Cardiac septum (tissue), 1 donor: ENCODE results near the gene TMEM116. TPM values are rescaled to one million over a fixed set of nuclear protein-coding genes. Genes with fewer than 3 reads are reported as not detected.
"Not testable (repeated sequence)": the region's sequence is repeated elsewhere in the genome, so short reads cannot be mapped to it uniquely, and the experiment has no call there.

Experiments
- DNase-seq: peaks from one replicate; pipeline ENCODE4 v3.0.0-alpha.2; 2020; ENCODE audit warnings: low spot score
- intact Hi-C: fragments of 100-400 bp; cut with DNase I; formaldehyde crosslinking; loops from one replicate; pipeline ENCODE4 v1.14.0; 2022
- total RNA-seq: library from RNA; stranded (reverse); fragmentation: NEBNext Ultra II Directional; extraction: Animal tissue kit (Norgen Biotek cat#: 25700); gene quantifications from one replicate; pipeline ENCODE4 v1.2.1, GENCODE V29; 2021
- donor health status: DM: no; HTN: no; CAD: no.

TMEM116 gene
- total RNA-seq, 1 donor from 2014 or later = 32.2 TPM

DNA sequence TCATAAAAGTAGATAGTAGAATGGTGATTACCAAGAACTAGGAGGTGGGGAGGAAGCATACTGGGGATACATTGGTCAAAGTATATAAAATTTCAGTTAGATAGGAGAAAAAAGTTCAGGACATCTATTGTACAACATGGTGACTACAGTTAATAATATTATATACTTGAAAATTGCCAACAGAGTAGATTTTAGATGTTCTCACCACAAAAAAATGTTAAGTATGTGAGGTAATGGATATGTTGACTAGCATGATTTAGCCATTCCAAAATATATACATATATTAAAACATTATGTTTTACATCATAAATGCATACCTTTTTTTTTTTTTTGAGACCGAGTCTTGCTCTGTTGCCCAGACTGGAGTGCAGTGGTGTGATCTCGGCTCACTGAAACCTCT is 31.0 kb downstream of the TMEM116 start:
- intact Hi-C loops = no loop called here
- no peak for DNase-seq

DNA sequence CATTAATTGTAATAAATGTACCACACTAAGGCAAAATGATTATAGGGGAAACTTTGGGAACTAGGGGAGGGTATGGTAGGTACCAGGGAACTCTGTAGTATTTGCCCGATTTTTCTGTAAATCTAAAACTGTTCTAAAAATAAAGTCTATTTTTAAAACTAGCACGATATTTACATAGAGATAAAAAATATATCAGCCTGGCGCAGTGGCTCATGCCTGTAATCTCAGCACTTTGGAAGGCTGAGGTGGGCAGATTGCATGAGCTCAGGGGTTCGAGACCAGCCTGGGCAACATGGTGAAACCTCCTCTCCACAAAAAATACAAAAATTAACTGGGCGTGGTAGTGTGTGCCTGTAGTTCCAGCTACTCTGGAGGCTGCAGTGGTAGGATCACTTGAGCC is 32.4 kb downstream of the TMEM116 start:
- intact Hi-C loops = no loop called here
- DNase-seq = no peak

DNA sequence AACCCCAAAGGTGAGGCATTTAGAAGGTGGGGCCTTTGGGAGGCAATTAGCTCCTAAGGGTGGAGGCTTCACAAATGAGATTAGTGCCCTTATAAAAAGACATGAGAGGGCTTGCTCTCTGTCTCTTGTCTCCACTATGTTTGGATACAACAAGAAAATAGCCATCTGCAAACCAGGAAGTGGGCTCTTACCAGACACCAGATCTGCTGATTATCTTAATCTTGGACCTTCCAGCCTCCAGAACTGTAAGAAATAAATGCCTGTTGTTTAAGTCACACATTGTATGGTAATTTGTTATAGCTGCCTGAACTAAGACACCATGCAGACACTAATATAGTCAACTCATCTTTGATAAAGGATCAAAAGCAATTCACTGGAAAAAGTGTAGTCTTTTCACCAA is 34.4 kb downstream of the TMEM116 start:
- no peak for DNase-seq
- intact Hi-C loops = no loop called here

DNA sequence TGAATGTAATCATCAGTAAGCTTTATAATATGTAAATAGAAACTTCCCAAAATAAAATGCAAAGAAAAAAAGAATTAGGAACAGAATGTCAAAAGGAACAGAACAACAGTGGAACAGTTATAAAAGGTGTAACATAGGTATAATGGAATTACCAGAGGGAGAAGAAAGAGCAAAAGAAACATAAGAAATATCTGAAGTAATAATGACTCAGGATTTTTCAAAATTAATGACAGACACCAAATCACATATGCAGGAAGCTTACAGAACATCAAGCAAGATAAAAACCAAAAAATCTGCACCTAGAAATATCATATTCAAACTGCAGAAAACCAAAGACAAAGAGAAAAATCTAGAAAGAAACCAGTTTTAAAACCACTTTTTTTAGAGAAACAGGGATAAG is 36.1 kb downstream of the TMEM116 start:
- intact Hi-C loops = no loop called here
- no peak for DNase-seq

DNA sequence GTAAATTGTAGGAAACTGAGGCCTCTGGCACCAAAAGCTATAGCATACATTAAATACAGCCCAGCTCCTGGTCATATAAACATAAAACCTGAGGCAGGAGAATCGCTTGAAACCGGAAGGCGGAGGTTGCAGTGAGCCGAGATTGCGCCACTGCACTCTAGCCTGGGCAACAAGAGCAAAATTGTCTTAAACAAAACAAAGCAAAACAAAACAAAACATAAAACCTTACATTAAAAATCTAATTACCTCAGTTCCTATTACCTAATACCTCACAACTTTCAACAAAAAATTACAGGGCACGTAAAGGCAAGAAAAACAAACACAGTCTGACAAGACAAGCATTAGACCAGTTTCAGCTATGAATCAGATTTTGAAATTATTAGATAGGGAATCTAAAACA is 36.7 kb downstream of the TMEM116 start:
- DNase-seq = no peak
- intact Hi-C loops = no loop called here

DNA sequence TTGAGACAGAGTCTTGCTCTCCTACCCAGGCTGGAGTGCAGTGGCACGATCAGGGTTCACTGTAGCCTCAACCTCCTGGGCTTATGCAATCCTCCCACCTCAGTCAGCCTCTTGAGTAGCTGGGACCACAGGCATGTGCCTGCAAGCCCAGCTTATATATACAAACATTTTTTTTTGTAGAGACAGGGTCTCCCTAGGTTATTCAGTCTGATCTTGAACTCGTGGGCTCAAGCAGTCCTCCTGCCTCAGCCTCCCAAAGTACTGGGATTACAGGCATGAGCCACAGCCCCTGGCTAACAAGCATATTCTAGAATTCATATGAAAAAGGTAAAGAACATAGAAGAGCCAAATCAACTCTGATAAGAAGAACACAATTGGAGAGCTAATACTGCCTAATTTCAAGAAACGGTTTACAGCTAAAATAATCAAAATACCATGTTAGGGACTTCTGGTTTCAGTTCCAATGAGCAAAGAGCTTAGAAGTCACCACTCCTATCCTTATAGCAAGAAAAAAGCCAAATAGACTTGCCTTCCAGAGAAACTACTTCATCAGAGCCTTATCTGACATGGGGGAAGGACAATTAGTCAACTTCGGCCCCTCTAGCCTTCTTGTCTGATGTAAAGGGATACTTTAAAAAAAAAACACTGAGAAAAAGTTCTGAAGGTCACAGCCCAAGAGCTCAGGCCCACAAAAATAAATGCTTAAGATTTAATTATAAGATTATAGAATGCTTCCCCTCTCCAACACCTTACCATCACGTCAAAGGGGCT is 37.6 kb downstream of the TMEM116 start:
- intact Hi-C loops = no loop called here
- no peak for DNase-seq

DNA sequence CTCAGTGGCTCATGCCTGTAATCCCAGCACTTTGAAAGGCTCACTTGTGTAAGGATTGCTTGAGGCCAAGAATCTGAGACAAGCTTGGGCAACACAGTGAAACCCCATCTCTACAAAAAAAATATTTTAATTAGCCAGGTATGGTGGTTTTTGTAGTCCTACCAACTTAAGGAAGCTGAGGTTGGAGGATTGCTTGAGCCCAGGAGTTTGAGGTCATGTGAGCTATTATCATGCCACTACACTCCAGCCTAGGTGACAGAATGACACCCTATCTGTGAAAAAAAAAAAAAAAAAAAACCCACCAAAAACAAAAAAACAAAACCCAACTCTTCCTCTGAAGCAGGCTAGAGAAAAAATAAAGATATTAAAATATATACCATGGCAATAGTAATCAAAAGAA is 41.2 kb downstream of the TMEM116 start:
- intact Hi-C loops = no loop called here
- DNase-seq = no peak

DNA sequence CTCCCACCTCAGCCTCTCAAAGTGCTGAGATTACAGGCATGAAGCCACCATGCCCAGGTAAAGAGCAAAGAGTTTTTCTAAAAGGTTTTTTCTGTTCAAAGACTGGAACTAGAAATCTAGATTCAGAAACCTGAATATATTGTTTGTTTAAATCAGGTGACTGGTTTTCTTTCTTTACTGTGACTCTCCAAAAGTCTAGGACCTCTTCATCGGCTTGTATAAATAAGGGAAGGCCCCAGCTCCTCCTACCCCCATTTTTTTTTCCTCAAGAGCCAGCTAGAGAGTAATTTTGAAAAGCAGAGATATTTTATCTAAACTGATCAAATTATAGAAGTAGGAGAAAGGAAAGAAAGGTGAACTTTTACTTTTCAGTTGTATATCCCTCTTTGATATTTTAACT is 48.0 kb downstream of the TMEM116 start:
- intact Hi-C loops = no loop called here
- no peak for DNase-seq

DNA sequence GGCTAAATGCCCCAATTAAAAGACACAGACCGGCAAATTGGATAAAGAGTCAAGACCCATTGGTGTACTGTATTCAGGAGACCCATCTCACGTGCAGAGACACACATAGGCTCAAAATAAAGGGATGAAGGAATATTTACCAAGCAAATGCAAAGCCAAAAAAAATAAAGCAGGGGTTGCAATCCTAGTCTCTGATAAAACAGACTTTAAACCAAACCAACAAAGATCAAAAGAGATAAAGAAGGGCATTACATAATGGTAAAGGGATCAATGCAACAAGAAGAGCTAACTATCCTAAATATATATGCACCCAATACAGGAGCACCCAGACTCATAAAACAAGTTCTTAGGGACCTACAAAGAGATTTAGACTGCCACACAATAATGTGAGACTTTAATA is 53.4 kb downstream of the TMEM116 start:
- DNase-seq, intact Hi-C loops: not testable (repeated sequence)

DNA sequence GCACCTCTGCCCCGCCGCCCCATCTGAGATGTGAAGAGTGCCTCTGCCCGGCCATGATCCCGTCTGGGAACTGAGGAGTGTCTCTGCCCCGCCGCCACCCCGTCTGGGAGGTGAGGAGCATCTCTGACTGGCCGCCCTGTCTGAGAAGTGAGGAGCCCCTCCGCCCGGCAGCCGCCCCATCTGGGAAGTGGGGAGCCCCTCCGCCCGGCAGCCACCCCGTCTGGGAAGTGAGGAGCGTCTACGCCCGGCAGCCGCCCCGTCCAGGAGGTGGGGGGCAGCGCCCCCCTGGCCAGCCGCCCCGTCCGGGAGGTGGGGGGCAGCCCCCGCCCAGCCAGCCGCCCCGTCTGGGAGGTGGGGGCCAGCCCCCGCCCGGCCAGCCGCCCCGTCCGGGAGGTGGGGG is 55.7 kb downstream of the TMEM116 start:
- DNase-seq, intact Hi-C loops: not testable (repeated sequence)

DNA sequence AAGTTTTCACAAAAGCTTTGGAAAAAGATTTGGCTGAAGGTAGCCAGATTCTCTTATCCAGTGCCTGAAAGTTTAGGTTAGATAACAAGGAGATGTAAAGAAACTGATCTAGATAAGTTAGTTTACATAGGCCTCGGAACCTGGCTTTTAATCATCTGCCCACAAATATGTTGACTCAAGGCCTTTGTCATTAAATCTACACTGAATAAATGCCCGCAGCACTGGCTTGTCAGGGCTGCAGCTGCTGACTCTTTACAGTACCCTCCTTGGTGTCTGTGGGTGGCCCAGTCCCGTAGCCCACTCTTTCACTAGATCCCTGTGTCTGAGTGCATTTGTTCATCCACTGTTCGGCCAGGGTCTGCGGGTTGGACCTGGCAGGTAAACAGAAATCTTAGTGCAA is 58.0 kb downstream of the TMEM116 start:
- intact Hi-C loops = no loop called here
- no peak for DNase-seq

DNA sequence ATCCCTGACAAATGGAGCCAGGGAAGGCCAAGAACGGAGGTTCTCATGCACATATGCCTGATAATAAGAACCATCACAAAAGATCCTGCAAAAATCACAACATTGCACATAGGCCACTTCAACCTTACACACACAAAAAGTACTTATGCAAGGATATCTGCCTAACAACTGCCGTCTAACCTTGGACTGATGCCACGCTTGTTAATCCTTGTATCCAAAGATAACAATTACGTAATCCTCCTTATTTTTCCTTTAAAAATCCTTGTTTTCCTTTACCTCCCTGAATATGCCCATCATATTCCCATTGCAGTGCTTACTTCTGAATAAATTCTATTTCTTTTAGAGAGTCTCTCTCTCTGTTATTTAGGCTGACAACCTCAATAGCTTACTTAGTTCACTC is 59.5 kb downstream of the TMEM116 start:
- intact Hi-C loops = no loop called here
- DNase-seq = no peak

DNA sequence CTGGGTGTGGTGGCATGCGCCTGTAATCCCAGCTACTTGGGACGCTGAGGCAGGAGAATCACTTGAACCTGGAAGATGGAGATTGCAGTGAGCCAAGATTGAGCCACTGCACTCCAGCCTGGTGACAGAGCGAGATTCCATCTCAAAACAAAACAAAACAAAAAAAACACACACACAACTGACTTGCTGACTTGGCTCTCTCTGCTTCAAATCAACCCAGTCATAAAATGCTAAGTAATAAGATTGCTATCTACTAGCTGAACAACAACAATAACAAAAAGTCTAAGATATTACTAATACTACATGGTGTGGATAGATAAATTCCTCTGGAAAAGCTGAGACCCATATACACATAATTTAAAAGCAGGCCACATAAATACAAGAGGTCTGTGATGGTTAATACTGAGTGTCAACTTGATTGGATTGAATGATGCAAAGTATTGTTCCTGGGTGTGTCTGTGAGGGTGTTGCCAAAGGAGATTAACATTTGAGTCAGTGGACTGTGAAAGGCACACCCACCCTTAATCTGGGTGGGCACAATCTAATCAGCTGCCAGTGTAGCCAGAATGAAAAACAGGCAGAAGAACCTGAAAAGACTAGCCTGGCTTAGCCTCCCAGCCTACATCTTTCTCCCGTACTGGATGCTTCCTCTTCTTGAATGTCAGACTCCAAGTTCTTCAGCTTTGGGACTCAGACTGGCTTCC is 60.7 kb downstream of the TMEM116 start:
- DNase-seq, intact Hi-C loops: not testable (repeated sequence)

DNA sequence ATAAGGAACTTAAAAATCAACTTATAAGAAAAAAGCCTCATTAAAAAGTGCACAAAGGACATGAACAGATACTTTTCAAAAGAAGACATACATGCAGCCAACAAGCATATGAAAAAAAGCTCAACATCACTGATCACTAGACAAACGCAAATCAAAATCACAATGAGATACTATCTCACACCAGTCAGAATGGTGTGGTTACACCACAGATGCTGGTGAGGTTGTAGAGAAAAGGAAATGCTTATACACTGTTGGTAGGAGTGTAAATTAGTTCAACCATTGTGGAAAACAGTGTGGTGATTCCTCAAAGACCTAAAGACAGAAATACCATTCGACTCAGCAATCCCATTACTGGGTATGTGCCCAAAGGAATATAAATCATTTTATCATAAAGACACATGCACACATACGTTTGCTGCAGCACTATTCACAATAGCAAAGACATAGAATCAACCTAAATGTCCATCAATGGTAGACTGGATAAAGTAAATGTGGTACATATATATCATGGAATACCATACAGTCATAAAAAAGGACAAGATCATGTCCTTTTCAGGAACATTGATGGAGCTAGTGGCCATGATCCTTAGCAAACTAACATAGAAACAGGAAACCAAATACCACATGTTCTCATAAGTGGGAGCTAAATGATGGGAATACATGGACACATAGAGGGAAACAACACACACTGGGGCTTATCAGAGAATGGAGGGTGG is 61.8 kb downstream of the TMEM116 start:
- intact Hi-C loops, DNase-seq: not testable (repeated sequence)

DNA sequence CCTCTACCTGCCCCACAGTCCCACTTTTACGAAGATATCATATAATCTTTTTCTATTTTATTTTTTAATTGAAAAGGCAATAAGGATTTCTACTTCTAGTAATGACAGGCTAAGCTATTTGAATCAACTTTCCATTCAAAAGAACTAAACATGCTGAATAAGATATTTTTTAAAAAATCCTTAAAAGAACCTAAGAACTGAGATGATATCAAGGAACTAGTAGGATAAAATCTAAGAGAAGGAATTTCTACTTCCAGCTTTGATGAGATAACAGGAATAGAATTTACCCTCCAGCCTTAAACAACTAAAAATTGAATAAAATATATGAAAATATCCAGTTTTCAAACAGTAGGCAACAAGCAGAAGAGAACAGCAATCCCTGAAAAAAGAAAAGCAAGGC is 69.0 kb downstream of the TMEM116 start:
- intact Hi-C loops = no loop called here
- no peak for DNase-seq

DNA sequence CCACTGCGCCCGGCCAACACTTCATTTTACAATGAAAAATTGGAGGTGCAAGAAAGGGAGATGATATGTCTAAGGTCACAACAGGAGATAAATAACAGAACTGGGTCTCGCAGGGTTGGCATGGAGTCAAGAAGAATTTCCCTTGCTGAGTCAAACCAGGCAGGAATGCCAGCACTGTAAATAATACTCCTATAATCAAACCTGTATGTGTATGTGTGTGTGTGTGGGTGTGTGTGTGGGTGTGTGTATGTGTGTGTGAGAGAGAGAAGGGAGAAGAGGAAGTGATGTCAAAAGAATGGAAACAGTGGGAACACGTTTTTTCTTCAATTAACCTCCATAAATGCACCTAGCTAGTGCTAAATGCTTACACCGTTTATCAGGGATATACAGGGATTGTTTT is 70.4 kb downstream of the TMEM116 start:
- intact Hi-C loops = no loop called here
- DNase-seq = no peak

DNA sequence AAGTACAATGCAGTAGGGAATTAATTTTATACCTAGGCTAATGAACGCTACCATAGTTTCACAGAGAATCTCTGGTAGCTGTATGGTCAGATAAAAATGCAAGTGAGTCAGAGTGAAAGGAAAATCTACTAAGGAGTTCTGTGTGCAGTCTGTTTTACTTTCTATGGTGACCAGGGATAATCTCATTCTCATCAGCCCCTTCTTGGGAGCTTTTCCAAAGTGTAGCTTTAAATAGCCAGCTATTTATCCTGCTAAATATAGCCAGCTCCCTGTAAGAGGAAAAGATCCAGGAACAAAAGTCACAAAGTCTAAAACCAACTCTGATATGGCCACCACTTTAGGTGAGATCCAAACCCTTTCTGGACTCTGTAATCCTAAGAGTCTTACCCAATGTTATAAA is 75.5 kb downstream of the TMEM116 start:
- intact Hi-C loops = no loop called here
- no peak for DNase-seq

DNA sequence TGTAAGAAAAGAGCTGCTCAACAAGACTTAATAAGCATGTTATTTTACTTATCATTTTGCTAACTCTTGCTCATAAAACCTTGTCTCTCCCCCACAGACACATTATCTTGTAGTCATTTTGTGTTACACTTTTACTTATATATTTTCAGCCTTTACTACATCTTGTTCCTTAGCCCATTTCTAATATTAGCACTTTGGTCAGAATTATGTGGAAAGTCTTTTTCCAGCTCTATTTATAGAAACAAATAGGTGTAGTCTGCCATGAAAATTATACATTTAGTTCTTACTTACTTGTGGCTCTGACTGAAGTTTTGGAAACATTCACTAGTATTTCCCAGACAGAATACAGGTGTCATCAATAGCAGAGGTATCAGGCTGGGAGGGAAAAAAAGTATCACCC is 76.1 kb downstream of the TMEM116 start:
- no peak for DNase-seq
- intact Hi-C loops = no loop called here

DNA sequence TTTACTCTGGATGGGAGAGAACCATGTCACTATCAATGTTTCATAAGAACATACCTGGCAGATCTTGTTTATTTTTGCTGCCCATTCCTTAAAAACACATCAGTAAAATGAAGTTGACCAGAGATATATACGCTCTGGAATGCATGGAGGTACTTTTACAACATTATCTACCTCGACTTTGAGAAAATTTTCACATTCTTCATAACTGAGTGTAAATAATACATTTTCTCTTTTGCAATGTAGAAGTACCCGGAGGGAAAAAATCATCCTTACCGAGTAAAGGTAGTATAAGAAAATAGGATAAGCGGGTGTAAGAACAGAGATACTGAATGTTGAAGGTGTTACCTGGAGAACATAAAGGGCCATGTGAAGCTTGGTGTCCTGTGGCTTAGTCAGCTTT is 80.7 kb downstream of the TMEM116 start:
- DNase-seq = no peak
- intact Hi-C loops = no loop called here

DNA sequence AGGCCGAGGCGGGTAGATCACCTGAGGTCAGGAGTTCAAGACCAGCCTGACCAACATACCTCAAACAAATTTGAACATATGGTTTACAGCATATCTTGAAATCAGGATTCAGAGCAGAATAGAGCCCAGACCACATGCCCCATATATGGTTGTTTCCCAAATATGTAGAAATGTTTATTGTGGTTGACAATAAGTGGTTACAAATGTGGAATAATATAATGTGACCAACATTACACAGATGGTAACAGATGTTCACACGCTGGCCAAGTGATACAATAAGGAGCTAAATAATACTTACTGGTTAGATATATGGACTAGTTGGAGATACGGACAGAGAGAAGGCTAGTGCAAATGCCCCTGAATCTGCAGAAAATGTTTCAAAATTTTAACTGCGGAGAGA is 85.6 kb downstream of the TMEM116 start:
- intact Hi-C loops = no loop called here
- DNase-seq = no peak

DNA sequence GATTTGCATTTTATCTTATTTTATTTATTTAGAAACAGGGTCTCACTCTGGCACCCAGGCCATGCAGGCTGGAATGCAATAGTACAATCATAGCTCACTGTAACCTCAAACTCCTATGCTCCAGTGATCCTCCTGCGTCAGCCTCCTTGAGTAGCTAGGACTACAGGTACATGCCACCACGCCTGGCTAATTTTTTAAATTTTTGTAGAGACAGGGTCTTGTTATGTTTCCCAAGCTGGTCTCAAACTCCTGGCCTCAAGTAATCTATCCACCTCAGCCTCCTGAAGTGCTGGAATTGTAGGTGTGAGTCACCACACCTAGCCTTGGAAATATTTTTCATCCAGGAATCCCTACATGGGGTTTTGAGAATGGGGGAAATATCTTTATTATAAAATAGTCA is 86.3 kb downstream of the TMEM116 start:
- no peak for DNase-seq
- intact Hi-C loops = no loop called here
